Measurements from ENCODE around the gene SORCS2.

Gene SORCS2

GRCh38 chr4:7654550-7655445 lies 462.5 kb downstream of the SORCS2 start:
- H3K4me1 ChIP-seq (ENCODE audit: insufficient read depth, low read length) = no peaks in the 10 kb centered on the region
- ATAC-seq (ENCODE audit: insufficient read depth, low read depth) (no peak), DNase-seq (no peak)
- no peaks in the 10 kb centered on the region for H3K27me3 ChIP-seq (ENCODE audit: insufficient read depth, low read length, poor library complexity)
- no peak for TF ChIP-seq CTCF (IDR thresholded peaks at IDR 0.05; ENCODE audit: borderline replicate concordance, extremely low read depth, low read length, poor library complexity, severe bottlenecking)
- TF ChIP-seq EZH2 (IDR thresholded peaks at IDR 0.05; ENCODE audit: borderline replicate concordance, low read depth, low read length, severe bottlenecking) = no peak
- H3K9ac ChIP-seq (ENCODE audit: low read depth, low read length) = no peak overlapping the region
- no peak overlapping the region for H3K27ac ChIP-seq (ENCODE audit: low read length)
- H3K4me3 ChIP-seq (ENCODE audit: low read depth in 1 of 2, low read length in 2 of 2) = no peak overlapping the region
- no peaks in the 10 kb centered on the region for H4K20me1 ChIP-seq (ENCODE audit: insufficient read depth, low read length)
- no peak overlapping the region for H2AFZ ChIP-seq (ENCODE audit: low read depth, low read length)
- no peaks in the 10 kb centered on the region for H3K36me3 ChIP-seq (ENCODE audit: insufficient read depth, low read length)
- no peaks in the 10 kb centered on the region for H3K9me3 ChIP-seq (ENCODE audit: insufficient read depth, low read length, severe bottlenecking)
- H3K79me2 ChIP-seq (ENCODE audit: insufficient read depth, low read length) = no peaks in the 10 kb centered on the region
- no peak overlapping the region for H3K4me2 ChIP-seq (ENCODE audit: insufficient read depth, low read length)

GRCh38 chr4:7655511-7656243 lies 463.3 kb downstream of the SORCS2 start:
- no peak overlapping the region for H2AFZ ChIP-seq (ENCODE audit: low read depth, low read length)
- H3K27ac ChIP-seq (ENCODE audit: low read length) = no peak overlapping the region
- DNase-seq = no peak
- H3K9me3 ChIP-seq (ENCODE audit: insufficient read depth, low read length, severe bottlenecking) = no peaks in the 10 kb centered on the region
- H3K27me3 ChIP-seq (ENCODE audit: insufficient read depth, low read length, poor library complexity) = no peaks in the 10 kb centered on the region
- no peaks in the 10 kb centered on the region for H4K20me1 ChIP-seq (ENCODE audit: insufficient read depth, low read length)
- H3K4me2 ChIP-seq (ENCODE audit: insufficient read depth, low read length) = no peak overlapping the region
- H3K9ac ChIP-seq (ENCODE audit: low read depth, low read length) = no peak overlapping the region
- TF ChIP-seq EZH2 (IDR thresholded peaks at IDR 0.05; ENCODE audit: borderline replicate concordance, low read depth, low read length, severe bottlenecking) (no peak), CTCF (IDR thresholded peaks at IDR 0.05; ENCODE audit: borderline replicate concordance, extremely low read depth, low read length, poor library complexity, severe bottlenecking) (no peak)
- H3K4me1 ChIP-seq (ENCODE audit: insufficient read depth, low read length) = no peaks in the 10 kb centered on the region
- H3K36me3 ChIP-seq (ENCODE audit: insufficient read depth, low read length) = no peaks in the 10 kb centered on the region
- H3K4me3 ChIP-seq (ENCODE audit: low read depth in 1 of 2, low read length in 2 of 2) = no peak overlapping the region
- no peak for ATAC-seq (ENCODE audit: insufficient read depth, low read depth)
- no peaks in the 10 kb centered on the region for H3K79me2 ChIP-seq (ENCODE audit: insufficient read depth, low read length)

- ATAC-seq (ENCODE audit: insufficient read depth, low read depth) (no peak), DNase-seq (no peak)
- TF ChIP-seq CTCF (IDR thresholded peaks at IDR 0.05; ENCODE audit: borderline replicate concordance, extremely low read depth, low read length, poor library complexity, severe bottlenecking) = no peak
- no peaks in the 10 kb centered on the region for H4K20me1 ChIP-seq (ENCODE audit: insufficient read depth, low read length)
- no peaks in the 10 kb centered on the region for H3K27me3 ChIP-seq (ENCODE audit: insufficient read depth, low read length, poor library complexity)
- no peak overlapping the region for H2AFZ ChIP-seq (ENCODE audit: low read depth, low read length)
- H3K27ac ChIP-seq (ENCODE audit: low read length) = no peak overlapping the region
- no peaks in the 10 kb centered on the region for H3K4me1 ChIP-seq (ENCODE audit: insufficient read depth, low read length)
- H3K4me2 ChIP-seq (ENCODE audit: insufficient read depth, low read length) = no peak overlapping the region
- no peaks in the 10 kb centered on the region for H3K9me3 ChIP-seq (ENCODE audit: insufficient read depth, low read length, severe bottlenecking)
- no peak overlapping the region for H3K9ac ChIP-seq (ENCODE audit: low read depth, low read length)
- H3K36me3 ChIP-seq (ENCODE audit: insufficient read depth, low read length) = no peaks in the 10 kb centered on the region
- no peak overlapping the region for H3K4me3 ChIP-seq (ENCODE audit: low read depth in 1 of 2, low read length in 2 of 2)
- H3K79me2 ChIP-seq (ENCODE audit: insufficient read depth, low read length) = no peaks in the 10 kb centered on the region
Observed at GRCh38 chr4:7656244-7656800, 464.0 kb downstream of the SORCS2 start.
